GM19025 (cell line): Measurements from ENCODE around the gene TLX2.
"Not testable (repeated sequence)": the region's sequence is repeated elsewhere in the genome, so short reads cannot be mapped to it uniquely, and the experiment has no call there.

Experiments used
- ATAC-seq: cut with Tn5 transposase; IDR thresholded peaks from one replicate; pipeline ENCODE4 v1.9.1; 2021; ENCODE audit warnings: mild to moderate bottlenecking, low read depth, moderate library complexity; ENCODE audit not compliant: unreplicated experiment

The TLX2 gene

DNA sequence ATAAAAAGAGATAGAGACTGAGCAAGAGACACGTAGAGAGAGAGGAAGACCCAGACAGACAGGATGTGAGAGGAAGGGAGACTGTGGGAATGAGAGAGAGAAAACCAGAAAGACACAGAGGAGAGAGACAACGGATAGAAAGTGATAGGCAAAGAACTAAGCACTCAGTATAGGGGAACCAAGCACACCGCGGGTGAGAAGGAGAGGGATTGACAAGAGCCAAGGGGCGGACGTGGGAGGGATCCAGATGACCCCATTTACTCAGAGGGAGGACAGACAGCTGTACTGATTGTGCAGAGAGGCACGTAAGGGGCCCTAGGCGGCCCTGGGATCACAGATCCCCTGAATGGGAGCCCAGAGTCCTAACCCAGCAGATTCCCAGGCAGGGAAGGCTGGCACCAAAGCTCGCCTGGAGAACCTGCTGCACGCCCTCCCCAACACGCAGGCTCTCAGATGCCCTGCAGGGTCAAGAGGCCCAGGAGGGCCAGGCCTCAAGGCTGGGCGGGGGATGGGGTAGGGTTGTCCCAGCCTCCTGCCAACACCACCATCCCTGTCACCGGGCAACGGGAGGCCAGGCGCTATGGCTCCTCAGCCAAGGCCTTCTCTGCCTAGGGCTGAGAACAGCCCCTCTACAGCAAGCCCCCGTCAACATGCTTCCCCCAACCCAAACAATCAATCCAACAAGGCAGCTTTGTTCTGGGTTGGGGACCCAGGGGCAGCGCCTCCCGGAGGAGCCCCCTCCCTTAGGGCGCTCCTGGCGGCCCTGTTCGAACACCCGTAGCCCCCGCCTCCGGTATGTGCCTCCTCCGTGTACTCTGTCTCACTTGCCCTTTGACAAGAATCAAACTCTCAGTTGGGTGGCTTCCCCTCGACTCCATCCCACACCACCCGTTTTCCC, 38.9 kb downstream of the TLX2 start:
- ATAC-seq = no peak

DNA sequence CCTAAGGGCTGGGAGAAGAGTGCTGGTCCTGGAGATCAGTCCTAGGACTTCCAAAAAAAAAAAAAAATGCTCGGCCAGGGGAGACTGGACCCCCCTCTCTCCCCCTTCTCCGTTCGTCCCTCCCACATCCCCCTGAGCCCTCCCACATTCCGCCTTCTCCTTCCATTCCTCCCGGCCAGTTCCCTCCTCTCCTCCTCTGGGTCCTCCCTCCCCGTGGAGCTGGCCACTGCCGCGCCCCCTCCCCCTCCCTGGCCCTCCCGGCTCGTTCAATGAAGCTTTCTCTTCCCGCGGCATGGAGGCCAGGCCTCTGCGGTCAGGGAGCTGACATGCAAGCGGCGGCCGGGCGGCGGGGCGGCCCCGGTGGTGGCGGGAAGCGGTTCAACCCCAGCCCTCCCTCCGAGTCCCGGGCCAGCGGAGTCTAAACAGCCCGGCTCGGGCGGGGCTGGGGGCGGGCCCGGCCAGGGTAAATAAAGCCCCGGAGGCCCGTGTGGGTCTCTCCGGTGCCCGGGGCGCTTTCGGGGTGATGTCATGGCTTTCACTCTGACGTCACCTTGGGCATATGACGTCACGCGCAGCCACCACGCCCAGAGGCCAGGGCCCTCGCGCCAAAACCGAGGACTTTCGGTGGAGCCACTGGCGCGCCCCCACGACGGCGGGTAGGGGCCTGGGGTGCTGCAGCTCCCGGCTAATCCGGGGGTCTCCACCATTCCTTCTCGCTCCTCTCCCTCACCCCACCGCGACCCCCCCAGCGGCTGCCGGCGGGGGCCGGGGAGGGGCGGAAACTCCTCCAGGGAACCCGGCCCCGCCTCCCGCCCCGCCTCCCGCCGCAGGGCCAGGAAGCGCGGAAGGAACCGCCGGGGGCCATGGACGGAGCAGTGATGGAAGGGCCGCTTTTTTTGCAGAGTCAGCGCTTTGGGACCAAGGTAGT, 39.9 kb downstream of the TLX2 start, which contains the start of the genes DOK1 and LOXL3:
Gene DOK1, plus strand, starts transcription at position 829 of the 928 bp plus-strand sequence. Its CDS starts 35 bp downstream, at position 864.
Gene LOXL3, minus strand, starts transcription at position 51 of the 928 bp plus-strand sequence. CDS start 1,308 bp downstream, outside the sequence.
- ATAC-seq = peak; percentile 51

DNA sequence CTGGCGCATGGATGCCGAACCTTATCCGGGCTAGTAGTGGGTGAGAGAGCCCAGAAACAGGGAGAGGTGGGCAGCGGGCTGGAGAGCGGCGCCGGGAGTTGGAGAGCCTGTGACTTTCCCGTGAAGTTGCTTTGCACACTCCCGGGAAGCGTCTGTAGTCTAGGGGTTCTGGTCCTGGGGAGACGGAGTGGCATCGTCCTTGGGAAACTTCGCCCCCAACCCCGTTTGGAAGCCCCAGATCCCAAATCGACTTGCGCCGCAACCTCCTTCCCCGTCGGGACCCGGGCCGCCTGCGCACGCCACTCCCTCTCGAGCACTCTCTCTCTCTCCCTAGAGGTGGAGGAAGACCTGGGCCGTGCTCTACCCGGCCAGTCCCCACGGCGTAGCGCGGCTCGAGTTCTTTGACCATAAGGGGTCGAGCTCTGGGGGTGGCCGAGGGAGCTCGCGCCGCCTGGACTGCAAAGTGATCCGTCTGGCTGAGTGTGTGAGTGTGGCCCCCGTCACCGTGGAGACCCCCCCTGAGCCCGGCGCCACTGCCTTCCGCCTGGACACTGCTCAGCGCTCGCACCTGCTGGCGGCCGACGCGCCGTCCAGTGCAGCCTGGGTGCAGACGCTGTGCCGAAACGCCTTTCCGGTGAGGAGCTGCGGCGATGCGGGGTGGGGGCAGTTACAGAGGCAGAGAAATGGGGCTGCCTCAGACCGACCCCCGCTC, 40.7 kb downstream of the TLX2 start:
- ATAC-seq = peak; percentile 39

DNA sequence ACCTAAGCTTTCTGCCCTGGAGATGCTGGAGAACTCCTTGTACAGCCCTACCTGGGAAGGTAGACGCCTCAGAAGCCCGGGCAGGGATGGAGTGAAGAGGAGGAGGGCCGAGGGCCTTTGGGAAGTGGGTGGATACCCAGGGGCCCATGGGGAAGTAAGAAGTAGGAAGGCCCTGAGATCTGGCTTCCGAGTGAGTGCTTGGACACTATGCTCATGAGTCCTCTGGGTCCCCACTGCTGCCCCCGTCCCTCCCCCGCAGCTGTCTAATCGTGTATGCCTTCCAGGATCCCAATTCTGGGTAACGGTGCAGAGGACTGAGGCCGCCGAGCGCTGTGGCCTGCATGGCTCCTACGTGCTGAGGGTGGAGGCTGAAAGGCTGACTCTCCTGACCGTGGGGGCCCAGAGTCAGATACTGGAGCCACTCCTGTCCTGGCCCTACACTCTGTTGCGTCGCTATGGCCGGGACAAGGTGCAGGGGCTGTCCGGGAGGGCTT, 41.4 kb downstream of the TLX2 start:
- ATAC-seq = no peak

DNA sequence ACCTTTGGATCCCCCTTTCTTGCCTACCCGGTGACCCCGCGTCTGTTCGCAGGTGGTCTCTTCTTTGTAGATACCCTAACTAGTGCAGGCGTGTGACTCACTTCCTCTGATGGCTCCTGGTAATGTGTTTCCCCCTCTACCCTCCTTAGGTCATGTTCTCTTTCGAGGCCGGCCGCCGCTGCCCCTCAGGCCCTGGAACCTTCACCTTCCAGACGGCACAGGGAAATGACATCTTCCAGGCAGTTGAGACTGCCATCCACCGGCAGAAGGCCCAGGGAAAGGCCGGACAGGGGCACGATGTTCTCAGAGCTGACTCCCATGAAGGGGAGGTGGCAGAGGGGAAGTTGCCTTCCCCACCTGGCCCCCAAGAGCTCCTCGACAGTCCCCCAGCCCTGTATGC, 41.9 kb downstream of the TLX2 start:
- no peak for ATAC-seq

DNA sequence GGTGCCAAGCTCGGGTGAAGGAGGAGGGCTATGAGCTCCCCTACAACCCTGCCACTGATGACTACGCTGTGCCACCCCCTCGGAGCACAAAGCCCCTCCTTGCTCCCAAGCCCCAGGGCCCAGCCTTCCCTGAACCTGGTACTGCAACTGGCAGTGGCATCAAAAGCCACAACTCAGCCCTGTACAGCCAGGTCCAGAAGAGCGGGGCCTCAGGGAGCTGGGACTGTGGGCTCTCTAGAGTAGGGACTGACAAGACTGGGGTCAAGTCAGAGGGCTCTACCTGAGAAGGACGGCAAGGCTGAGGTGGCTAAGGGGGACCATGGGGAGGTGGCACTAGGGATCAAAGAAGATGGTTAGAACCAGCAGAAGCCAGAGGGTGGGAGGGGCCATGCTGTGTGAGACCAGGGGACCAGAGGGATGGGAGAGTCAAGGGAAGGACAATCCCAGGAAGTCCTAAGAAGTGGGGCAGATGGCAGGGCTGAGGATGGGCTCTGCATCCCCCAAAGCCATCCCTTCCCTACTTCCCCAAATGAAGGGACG, 42.7 kb downstream of the TLX2 start:
- ATAC-seq = no peak

DNA sequence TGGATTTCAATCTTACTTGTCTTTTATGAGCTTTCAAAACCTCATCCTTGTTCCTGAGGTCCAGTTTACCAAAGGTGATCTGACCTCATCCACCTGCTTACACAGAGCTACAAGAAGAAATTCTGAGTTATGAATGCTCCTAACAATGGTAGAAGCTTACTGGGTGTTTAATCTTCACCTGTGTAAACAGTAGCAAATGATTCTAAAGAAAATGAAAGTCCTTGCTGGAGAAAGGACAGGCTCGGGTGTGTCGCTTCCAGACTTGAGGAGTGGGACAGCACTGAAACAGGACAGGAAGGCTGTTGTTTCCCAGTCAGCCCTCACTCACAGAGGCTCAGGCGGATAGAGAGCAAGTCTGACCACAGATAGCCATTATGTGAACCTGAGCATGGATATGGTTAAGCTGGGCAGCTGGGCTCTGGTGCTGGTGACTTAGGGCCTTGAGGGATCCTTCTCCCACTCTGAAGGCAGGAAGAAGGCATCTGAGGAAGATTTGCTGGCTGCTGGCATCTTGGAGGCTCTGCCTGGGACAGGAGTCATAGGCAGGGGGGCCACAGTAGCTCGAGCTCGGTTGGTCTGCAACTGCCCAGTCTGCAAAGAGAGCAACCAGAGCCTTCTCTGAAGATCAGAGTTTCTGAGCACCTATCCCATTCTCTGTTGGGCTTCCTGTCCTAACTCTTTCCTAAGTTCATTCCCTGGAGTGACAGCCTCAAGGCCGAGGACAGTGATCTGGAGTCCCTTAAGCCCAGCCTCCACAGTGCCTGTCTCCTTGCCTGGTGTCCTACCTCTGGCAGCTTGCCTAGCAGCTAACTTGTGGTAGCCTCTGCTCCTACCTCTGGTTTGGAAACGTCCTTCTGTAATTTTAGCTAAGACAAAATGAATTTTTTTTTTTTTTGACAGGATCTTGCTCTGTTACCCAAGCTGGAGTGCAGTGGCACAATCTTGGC, 44.3 kb downstream of the TLX2 start:
- no peak for ATAC-seq

DNA sequence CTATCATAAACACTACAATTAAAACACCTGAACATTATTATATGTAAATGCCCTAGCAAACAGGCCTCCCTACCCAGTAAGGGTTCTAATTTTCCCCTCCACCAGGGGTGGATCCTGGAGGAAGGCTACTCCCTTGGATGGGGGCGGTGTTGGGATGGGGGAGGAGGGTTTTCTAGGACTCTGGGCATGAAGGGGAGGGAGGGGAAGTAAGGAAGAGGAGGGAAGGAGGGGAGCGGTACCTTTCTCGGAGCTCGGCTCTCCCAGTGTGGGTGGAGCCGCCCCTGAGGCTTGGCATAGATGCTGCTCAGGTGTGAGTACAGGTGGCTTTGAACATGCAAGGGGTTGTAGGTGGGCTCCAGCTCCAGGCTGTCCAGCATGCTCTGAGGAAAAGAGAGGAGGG, 45.7 kb downstream of the TLX2 start:
- ATAC-seq = no peak

DNA sequence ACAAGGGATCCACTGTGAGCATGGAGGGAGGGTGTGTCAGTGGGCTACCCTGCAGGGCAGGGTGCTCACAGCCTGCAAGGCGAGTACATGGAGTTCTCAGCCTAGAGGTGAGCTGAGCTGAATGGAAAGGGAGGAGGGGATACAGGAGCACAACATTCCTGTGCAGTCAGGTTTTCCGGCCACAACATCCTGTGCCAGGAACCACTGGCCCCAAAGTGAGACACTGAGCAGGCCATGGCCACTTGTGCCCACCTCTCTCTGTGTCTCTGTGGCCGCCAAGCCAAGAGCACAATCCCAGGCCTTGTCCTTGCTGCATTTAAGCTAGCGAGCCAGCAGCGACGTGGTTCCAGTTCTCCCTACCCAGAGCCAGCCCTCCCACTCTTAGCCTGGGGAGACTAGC, 46.3 kb downstream of the TLX2 start:
- ATAC-seq = no peak

DNA sequence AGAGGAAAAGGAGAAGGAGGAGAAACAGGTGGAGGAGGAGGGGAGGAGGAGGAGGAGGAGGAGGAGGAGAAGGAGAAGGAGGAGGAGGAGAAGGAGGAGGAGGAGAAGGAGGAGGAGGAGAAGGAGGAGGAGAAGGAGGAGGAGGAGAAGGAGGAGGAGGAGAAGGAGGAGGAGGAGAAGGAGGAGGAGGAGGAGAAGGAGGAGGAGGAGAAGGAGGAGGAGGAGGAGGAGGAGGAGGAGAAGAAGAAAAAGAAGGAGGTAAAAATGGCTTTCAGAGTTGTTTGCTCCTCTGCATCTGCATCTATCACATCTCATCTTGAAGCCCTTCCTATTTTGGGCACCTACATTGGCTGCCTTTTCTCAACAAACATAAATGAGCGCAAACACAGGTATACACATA, 46.8 kb downstream of the TLX2 start:
- not testable (repeated sequence) for ATAC-seq

DNA sequence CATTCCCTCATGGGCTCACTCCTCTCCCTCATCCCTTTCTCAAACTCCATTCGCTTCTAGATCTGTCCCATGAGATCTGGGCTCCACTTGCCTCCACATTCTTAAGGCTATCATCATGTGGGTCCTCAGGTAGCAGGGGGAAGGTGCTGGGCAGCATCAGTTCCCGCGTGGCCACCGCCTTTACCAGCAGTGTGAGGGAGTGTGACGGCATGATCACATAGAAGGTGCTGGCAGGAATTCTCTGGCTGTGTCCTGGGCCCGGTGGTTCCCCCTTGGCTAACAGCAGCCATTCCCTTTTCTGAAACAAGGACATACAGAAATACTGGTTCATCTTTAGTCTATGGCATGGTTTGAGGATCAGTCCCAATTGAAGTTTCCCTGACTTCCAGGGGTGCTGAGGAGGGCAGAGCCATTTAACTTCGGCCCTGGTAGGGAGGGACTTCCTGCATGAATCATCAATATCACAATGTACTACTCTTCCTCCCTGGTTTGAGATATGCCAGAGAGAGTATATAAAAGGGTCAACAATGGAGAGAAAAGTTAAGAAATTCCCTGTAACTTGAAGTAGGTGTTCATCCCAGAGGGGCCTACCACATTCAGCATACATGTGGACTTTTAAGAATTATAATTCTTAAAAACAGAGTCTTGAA, 48.0 kb downstream of the TLX2 start:
- no peak for ATAC-seq

DNA sequence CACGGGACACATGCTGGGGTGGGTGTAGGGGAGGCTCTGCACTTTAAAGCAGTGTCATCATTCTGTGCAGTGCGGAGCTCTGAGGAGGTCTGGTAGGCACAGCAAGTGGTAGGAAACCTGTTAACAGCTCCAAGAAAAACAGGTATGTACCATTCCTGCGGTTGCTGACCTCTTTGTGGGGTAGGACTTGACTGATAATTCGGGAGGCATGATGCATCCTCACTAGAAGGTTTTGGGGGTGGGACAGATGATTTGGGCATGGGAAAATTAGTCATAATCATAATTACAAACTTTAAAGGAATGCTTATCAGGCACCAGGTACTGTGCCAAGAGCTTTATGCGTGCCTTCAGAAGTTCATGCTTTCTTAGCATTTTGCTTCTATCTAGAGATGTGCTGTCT, 50.0 kb downstream of the TLX2 start:
- no peak for ATAC-seq

DNA sequence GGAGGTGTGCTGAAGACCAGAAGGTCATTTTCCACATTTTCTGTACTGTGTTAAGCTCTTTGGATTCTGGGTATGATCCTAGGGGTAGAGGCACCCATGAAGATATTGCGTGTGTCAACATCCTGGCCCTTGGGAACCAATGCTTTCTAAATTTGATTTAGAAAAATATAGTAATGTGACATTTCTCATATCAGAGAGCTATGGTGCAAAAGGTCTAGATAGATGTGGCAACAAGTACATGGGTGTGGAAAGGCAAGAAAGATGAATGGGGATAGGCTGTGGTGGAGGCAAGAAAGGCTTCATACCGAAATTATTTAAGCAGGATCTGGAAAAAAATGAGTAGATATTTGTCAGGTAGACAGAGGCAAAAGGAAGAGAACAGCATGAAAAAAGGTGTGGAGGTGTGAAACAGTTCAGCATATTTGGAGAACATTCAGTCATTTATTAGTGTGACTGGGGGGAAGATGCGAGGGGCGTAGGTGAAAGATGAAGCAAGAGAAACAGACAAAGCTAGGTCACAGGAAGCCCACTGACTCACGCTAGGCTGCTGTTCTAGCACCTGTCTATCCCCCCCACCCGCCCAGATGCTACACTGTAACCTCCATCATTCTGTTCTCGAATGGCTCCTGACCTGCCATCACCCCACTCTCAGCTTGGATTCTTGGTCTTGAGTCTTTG, 52.0 kb downstream of the TLX2 start:
- ATAC-seq = no peak

DNA sequence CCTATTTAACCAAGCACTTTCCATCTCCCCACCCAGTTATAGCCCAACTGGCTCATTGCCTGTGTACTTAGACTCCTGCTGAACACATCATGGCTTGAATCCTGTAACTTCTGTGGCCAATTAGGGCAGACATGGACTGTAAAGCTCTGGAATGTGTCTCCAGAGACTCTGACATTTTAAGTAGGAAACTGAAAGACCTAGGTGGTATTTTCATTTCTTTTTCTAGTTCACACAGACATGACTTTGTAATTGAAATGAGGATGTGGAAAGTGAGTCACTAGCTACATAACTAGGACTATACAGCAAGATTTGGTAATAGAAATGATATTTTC, 52.5 kb downstream of the TLX2 start:
- ATAC-seq = no peak
